Osteocyte (in vitro differentiated cells): ENCODE data around the gene DUOXA2. TPM values are rescaled to one million over a fixed set of nuclear protein-coding genes. Genes with fewer than 3 reads are reported as not detected.
A peak's percentile ranks its signal among the peaks of the same experiment; 100 is the strongest.

Source experiments
- DNase-seq: peaks from one replicate; pipeline ENCODE4 v3.0.0; 2021; ENCODE audit warnings: mixed read lengths; ENCODE audit not compliant: unreplicated experiment; ENCODE audit errors: extremely low spot score
- H3K27ac Mint-ChIP-seq: one replicate; pipeline ENCODE4 v1.8.0; 2021; ENCODE audit warnings: mild to moderate bottlenecking, mixed read lengths; ENCODE audit not compliant: unreplicated experiment
- H3K27me3 Mint-ChIP-seq: one replicate; pipeline ENCODE4 v1.8.0; 2021; ENCODE audit warnings: mixed read lengths; ENCODE audit not compliant: unreplicated experiment
- H3K36me3 Mint-ChIP-seq: one replicate; pipeline ENCODE4 v1.8.0; 2021; ENCODE audit warnings: mixed read lengths; ENCODE audit not compliant: unreplicated experiment
- H3K4me1 Mint-ChIP-seq: one replicate; pipeline ENCODE4 v1.8.0; 2021; ENCODE audit warnings: mixed read lengths; ENCODE audit not compliant: unreplicated experiment
- H3K4me3 Mint-ChIP-seq: one replicate; pipeline ENCODE4 v1.8.0; 2021; ENCODE audit warnings: mild to moderate bottlenecking, moderate library complexity, mixed read lengths; ENCODE audit not compliant: unreplicated experiment
- H3K9me3 Mint-ChIP-seq: one replicate; pipeline ENCODE4 v1.8.0; 2021; ENCODE audit warnings: mixed read lengths; ENCODE audit not compliant: unreplicated experiment
- CTCF ChIP-seq: fragments of 200-600 bp; sonication (generic); IDR thresholded peaks from 2 replicates; pipeline ENCODE4 v1.5.0; 2021; ENCODE audit warnings: antibody characterized with exemption, mild to moderate bottlenecking, moderate library complexity
- total RNA-seq: library from RNA; stranded (reverse); gene quantifications from 2 replicates; pipeline ENCODE4 v1.2.1, GENCODE V29; 2021

Gene DUOXA2
- total RNA-seq, 1 donor from 2014 or later: not detected

- Mint-ChIP-seq H3K9me3 (no peaks in the 10 kb centered on the region), H3K4me3 (no peak overlapping the region), H3K36me3 (no peaks in the 10 kb centered on the region), H3K27me3 (peaks cover 39% of the 10 kb centered on the region), H3K4me1 (peaks cover 2% of the 10 kb centered on the region), H3K27ac (no peak overlapping the region)
- no peak for TF ChIP-seq CTCF
- DNase-seq: no peak
Observed at GRCh38 chr15:45123397-45123796, 9.3 kb downstream of the DUOXA2 start.

GRCh38 chr15:45126535-45127158, 12.5 kb downstream of the DUOXA2 start:
- Mint-ChIP-seq H3K4me3 (no peak overlapping the region), H3K9me3 (no peaks in the 10 kb centered on the region), H3K4me1 (peaks cover 6% of the 10 kb centered on the region), H3K27ac (no peak overlapping the region), H3K36me3 (no peaks in the 10 kb centered on the region), H3K27me3 (peaks cover 59% of the 10 kb centered on the region)
- TF ChIP-seq CTCF: peak; percentile 60
- DNase-seq: no peak

- Mint-ChIP-seq H3K4me1 (peaks cover 6% of the 10 kb centered on the region), H3K9me3 (no peaks in the 10 kb centered on the region), H3K36me3 (no peaks in the 10 kb centered on the region), H3K27me3 (peaks cover 79% of the 10 kb centered on the region), H3K4me3 (no peak overlapping the region), H3K27ac (no peak overlapping the region)
- DNase-seq: no peak
- no peak for TF ChIP-seq CTCF
Observed at GRCh38 chr15:45128971-45129639, 15.0 kb downstream of the DUOXA2 start.

GRCh38 chr15:45129651-45130129, 15.6 kb downstream of the DUOXA2 start, which contains the start of the genes DUOX1 and DUOXA1:
DUOX1 (plus strand) TSS chr15:45129994; CDS start chr15:45131967, 1,973 bp downstream.
DUOXA1 (minus strand) TSS chr15:45129879; CDS start chr15:45123014, 6,865 bp downstream.
- H3K4me3 Mint-ChIP-seq: no peak within 1 kb of the TSS
- peaks cover 7% of the 10 kb centered on the region for H3K4me1 Mint-ChIP-seq
- H3K36me3 Mint-ChIP-seq: no peaks in the 10 kb centered on the region
- peaks cover 82% of the 10 kb centered on the region for H3K27me3 Mint-ChIP-seq
- no peak for DNase-seq
- no peaks in the 10 kb centered on the region for H3K9me3 Mint-ChIP-seq
- H3K27ac Mint-ChIP-seq: no peak within 1 kb of the TSS
- no peak for TF ChIP-seq CTCF

- DNase-seq: no peak
- Mint-ChIP-seq H3K4me1 (peaks cover 10% of the 10 kb centered on the region), H3K4me3 (no peak overlapping the region), H3K36me3 (no peaks in the 10 kb centered on the region), H3K27ac (no peak overlapping the region), H3K9me3 (no peaks in the 10 kb centered on the region), H3K27me3 (peaks cover 78% of the 10 kb centered on the region)
- no peak for TF ChIP-seq CTCF
Observed at GRCh38 chr15:45130291-45131000, 16.3 kb downstream of the DUOXA2 start.
